Body of pancreas (tissue), 4 donors: ENCODE measurements around the gene NBPF9. TPM values are rescaled to one million over a fixed set of nuclear protein-coding genes. Genes with fewer than 3 reads are reported as not detected.
"Not testable (repeated sequence)": the region's sequence is repeated elsewhere in the genome, so short reads cannot be mapped to it uniquely, and the experiment has no call there.

Experiments used
- ATAC-seq: fragments of 150-250 bp; one replicate; pipeline ENCODE4 v1.9.1; 2016
- DNase-seq, 4 donors: peaks; one replicate each; pipeline ENCODE4 v3.0.0-alpha.2; 2019
- H3K27ac ChIP-seq, 4 donors: fragments of 200-600 bp; sonication (generic); 1 replicate in 3 of 4; 2 replicates in 1 of 4; pipeline versions ENCODE4 v1.5.1 to v1.6.1; 2016 to 2019; ENCODE audit warnings: mild to moderate bottlenecking in 1 of 4, mixed read lengths in 1 of 4, moderate library complexity in 1 of 4
- H3K27me3 ChIP-seq, 2 donors: fragments of 200-600 bp; sonication (generic); one replicate each; pipeline ENCODE4 v1.6.0; 2016; ENCODE audit warnings: mild to moderate bottlenecking in 1 of 2
- H3K36me3 ChIP-seq, 2 donors: fragments of 200-600 bp; sonication (generic); replicated peaks in 1 of 2; 2 replicates each; pipeline ENCODE4 v1.5.1; 2016; ENCODE audit warnings: low read depth in 2 of 2; ENCODE audit not compliant: insufficient read depth in 1 of 2
- H3K4me1 ChIP-seq: fragments of 200-600 bp; sonication (generic); one replicate; pipeline ENCODE4 v1.6.0; 2016
- H3K4me3 ChIP-seq, 2 donors: fragments of 200-600 bp; sonication (generic); 1 replicate in 1 of 2; 2 replicates in 1 of 2; pipeline ENCODE4 v1.5.1; 2016 to 2019
- H3K9me3 ChIP-seq, 3 donors: fragments of 200-600 bp; sonication (generic); 1 replicate in 2 of 3; 2 replicates in 1 of 3; pipeline ENCODE4 v1.5.1; 2016
- WGBS, 2 donors: methylation state at CpG; one replicate each; pipeline ENCODE4 v1.1.5; 2017; 5-methylcytosine and 5-hydroxymethylcytosine counted together
- intact Hi-C: fragments of 100-400 bp; cut with DNase I; formaldehyde crosslinking; loops from one replicate; pipeline ENCODE4 v1.15.1; 2023
- total RNA-seq, 2 donors: library from RNA; depleted of rRNA; stranded (reverse); fragments of >200 nt; gene quantifications; one replicate each; pipeline ENCODE4 v1.1.0, GENCODE V29; 2016

The NBPF9 gene
- total RNA-seq, 2 donors from 2014 or later, result 15.6 to 28.3 TPM

DNA sequence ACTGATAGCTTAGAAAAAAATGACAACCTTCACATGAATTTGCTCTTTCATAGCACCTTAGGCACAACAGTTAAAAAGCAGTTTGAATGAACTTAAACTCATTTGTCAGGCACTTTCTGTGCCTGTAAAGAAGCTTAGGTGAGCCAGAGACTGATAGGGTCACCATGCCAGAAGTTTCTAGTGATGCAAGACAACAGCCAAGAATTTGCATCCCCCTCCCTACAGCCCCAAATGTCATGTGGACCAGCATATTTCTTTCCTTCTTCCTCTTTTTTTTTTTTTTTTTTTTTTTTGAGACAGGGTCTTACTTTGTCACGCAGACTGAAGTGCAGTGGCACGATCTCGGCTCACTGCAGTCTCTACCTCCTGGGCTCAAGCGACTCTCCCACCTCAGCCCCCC lies 89.8 kb downstream of the NBPF9 start:
- H3K4me1 ChIP-seq, intact Hi-C loops, H3K4me3 ChIP-seq, H3K36me3 ChIP-seq, H3K27me3 ChIP-seq, ATAC-seq, DNase-seq, H3K9me3 ChIP-seq, H3K27ac ChIP-seq: not testable (repeated sequence)
- 76 to 95% methylated on average over 4 of the region's 4 CpGs for WGBS, 2 donors

DNA sequence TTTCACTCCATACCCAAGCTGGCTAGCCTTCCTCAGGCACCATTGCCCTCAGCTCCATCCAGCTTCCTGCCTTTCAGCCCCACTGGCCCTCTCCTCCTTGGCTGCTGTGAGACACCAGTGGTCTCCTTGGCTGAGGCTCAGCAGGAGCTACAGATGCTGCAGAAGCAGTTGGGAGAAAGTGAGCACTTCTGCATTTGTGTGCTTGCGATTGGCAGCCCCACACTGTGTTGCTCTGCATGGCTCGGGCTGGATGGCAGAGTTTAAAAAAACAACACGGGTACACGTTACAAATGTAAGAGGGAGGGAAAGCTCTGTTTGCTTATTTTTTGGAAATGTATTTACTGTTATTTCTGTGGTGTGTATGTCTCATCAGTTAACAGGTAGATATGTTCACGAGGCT lies 90.8 kb downstream of the NBPF9 start:
- H3K9me3 ChIP-seq, ATAC-seq, H3K27me3 ChIP-seq, H3K36me3 ChIP-seq, H3K27ac ChIP-seq, H3K4me1 ChIP-seq, DNase-seq, intact Hi-C loops, H3K4me3 ChIP-seq: not testable (repeated sequence)
- 67 to 82% methylated on average over 1 to 3 of the region's 5 CpGs for WGBS, 2 donors

DNA sequence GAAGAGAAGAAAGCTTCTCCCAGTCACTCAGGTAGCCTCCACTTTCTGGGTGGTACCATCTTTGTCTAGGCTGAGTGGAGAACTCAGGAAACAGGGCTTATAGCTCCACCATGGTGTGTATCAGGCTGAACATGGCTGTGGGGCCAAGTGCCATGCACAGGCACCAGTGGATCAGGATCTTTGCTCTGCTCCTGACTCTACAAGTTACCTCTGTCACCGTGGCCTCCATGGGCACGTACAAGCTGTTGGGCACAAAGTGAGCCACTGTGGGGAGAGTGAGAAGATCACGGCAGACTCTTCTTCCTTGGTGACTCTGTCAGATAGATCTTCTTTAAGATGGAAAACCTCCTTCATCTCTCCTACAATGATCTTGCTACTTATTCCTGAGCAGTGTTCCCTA lies 93.6 kb downstream of the NBPF9 start:
- H3K36me3 ChIP-seq, ATAC-seq, H3K27ac ChIP-seq, DNase-seq, H3K4me1 ChIP-seq, H3K27me3 ChIP-seq, intact Hi-C loops, H3K9me3 ChIP-seq, H3K4me3 ChIP-seq: not testable (repeated sequence)
- 87 to 100% methylated on average over 3 of the region's 3 CpGs for WGBS, 2 donors

DNA sequence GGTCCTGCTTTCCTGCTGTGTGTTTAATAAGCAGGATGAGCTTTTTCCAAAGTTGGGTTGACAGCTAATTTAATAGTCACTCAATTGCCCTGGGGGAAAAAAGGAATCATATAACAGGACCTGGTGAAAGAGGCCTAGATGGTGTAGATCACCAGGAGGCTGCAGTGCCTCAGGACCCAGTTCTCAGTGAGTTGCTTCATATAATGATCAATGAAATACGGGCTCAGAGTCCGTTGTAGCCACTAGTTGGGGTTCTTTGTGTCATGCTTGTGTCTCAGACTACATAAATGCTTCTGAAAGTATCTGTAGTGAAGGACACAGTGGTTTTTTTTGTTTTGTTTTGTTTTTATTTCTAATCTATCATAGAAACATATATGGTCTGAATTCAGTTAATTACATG lies 94.6 kb downstream of the NBPF9 start:
- DNase-seq, intact Hi-C loops, H3K4me3 ChIP-seq, H3K36me3 ChIP-seq, ATAC-seq, H3K4me1 ChIP-seq, H3K9me3 ChIP-seq, H3K27me3 ChIP-seq, H3K27ac ChIP-seq: not testable (repeated sequence)
- no CpG with 5 or more reads among the region's 2 CpGs for WGBS, 2 donors

DNA sequence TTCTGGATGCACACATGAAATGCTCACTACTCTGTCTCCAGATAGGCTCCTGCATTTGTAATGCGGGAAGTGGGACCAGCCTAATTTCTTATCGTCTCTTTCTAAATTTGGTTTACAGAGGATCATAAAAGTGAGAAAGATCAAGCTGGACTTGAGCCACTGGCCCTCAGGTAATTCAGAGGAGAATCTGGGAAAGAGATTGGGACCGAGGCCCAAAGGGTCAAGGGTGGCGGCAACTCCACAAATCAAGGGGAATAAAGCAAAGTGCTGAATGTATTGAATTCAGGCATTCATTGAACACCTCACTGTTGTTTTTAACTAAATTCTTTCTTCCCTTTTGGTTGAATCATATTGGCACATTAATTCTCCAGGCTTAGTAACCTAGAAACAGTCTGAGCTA lies 95.0 kb downstream of the NBPF9 start:
- intact Hi-C loops, H3K4me1 ChIP-seq, H3K27me3 ChIP-seq, H3K9me3 ChIP-seq, H3K4me3 ChIP-seq, H3K27ac ChIP-seq, DNase-seq, ATAC-seq, H3K36me3 ChIP-seq: not testable (repeated sequence)
- no CpG with 5 or more reads among the region's 4 CpGs for WGBS, 2 donors
